Measurements from ENCODE around the gene TGFBRAP1.
"Not testable (repeated sequence)": the region's sequence is repeated elsewhere in the genome, so short reads cannot be mapped to it uniquely, and the experiment has no call there.

DNA sequence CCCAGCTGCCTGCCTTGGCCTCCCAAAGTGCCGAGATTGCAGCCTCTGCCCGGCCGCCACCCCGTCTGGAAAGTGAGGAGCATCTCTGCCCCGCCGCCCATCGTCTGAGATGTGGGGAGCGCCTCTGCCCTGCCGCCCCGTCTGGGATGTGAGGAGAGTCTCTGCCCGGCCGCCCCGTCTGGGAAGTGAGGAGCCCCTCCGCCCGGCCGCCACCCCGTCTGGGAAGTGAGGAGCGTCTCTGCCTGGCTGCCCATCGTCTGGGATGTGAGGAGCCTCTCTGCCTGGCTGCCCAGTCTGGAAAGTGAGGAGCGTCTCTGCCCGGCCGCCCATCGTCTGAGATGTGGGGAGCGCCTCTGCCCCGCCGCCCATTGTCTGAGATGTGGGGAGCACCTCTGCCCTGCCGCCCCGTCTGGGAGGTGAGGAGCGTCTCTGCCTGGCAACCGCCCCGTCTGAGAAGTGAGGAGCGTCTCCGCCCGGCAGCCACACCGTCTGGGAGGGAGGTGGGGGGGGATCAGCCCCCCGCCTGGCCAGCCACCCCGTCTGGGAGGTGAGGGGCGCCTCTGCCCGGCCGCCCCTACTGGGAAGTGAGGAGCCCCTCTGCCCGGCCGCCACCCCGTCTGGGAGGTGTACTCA lies 78.4 kb downstream of the TGFBRAP1 start:
- TF ChIP-seq, protein P1, sequence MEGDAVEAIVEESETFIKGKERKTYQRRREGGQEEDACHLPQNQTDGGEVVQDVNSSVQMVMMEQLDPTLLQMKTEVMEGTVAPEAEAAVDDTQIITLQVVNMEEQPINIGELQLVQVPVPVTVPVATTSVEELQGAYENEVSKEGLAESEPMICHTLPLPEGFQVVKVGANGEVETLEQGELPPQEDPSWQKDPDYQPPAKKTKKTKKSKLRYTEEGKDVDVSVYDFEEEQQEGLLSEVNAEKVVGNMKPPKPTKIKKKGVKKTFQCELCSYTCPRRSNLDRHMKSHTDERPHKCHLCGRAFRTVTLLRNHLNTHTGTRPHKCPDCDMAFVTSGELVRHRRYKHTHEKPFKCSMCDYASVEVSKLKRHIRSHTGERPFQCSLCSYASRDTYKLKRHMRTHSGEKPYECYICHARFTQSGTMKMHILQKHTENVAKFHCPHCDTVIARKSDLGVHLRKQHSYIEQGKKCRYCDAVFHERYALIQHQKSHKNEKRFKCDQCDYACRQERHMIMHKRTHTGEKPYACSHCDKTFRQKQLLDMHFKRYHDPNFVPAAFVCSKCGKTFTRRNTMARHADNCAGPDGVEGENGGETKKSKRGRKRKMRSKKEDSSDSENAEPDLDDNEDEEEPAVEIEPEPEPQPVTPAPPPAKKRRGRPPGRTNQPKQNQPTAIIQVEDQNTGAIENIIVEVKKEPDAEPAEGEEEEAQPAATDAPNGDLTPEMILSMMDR (IDR thresholded peaks at IDR 0.05) = not testable (repeated sequence)
- TF ChIP-seq POLR2A, EP300 (IDR thresholded peaks at IDR 0.05): not testable (repeated sequence)
